ENCODE results near the gene FAM170A.

GRCh38 chr5:119626086-119626485 is 3.3 kb upstream of the FAM170A start:
- no peak for TF ChIP-seq CTCF (IDR thresholded peaks at IDR 0.05; ENCODE audit: low read depth, low read length, missing input control)
- TF ChIP-seq MAX (IDR thresholded peaks at IDR 0.05), result no peak
- no peak for TF ChIP-seq TAF1 (conservative IDR thresholded peaks at IDR 0.05)
- TF ChIP-seq FOXA2 (IDR thresholded peaks at IDR 0.05), result no peak
- TF ChIP-seq YY1 (IDR thresholded peaks at IDR 0.05), result no peak

Data from liver (tissue), 3 donors.